ENCODE results near the gene SLC7A9. TPM values are rescaled to one million over a fixed set of nuclear protein-coding genes. Genes with fewer than 3 reads are reported as not detected.

Gene SLC7A9
- total RNA-seq, 1 experiment from 2014 or later: 0.11 TPM

- ATAC-seq: no peak
- POLR2A ChIA-PET: no interaction called here
- no peaks in the 10 kb centered on the region for H3K27me3 Mint-ChIP-seq (ENCODE audit: low read depth)
- no peak overlapping the region for H3K27ac Mint-ChIP-seq
- peaks cover 13% of the 10 kb centered on the region for H3K4me1 Mint-ChIP-seq
- CTCF ChIA-PET: interaction anchor here (0.5 to 0.7 kb wide), 2 partner anchors 13 to 19 kb away, joined by 3 to 5 read pairs; no protein-coding TSS in a partner anchor
- no peak for DNase-seq (ENCODE audit: low spot score)
- TF ChIP-seq RORB (CRISPR knock-in tag; IDR thresholded peaks at IDR 0.05): no peak
- TF ChIP-seq ZNF512 (CRISPR knock-in tag; IDR thresholded peaks at IDR 0.05; ENCODE audit: borderline replicate concordance): no peak
- TF ChIP-seq PREB (CRISPR knock-in tag; IDR thresholded peaks at IDR 0.05; ENCODE audit: borderline replicate concordance): no peak
- TF ChIP-seq ATF1 (CRISPR knock-in tag; IDR thresholded peaks at IDR 0.05): no peak
- TF ChIP-seq NR2C2 (CRISPR knock-in tag; IDR thresholded peaks at IDR 0.05): no peak
- no peak for TF ChIP-seq FOXP1 (CRISPR knock-in tag; IDR thresholded peaks at IDR 0.05; ENCODE audit: borderline replicate concordance)
- TF ChIP-seq SMAD3 (CRISPR knock-in tag; IDR thresholded peaks at IDR 0.05; ENCODE audit: borderline replicate concordance): no peak
- no peak for TF ChIP-seq STAT6 (CRISPR knock-in tag; conservative IDR thresholded peaks at IDR 0.05; ENCODE audit: low read depth)
- no peaks in the 10 kb centered on the region for H3K9me3 Mint-ChIP-seq
- H3K4me3 Mint-ChIP-seq: no peak overlapping the region
- no peaks in the 10 kb centered on the region for H3K36me3 Mint-ChIP-seq
These were observed 69.4 kb downstream of the SLC7A9 start for GRCh38 chr19:32800191-32800590.

- TF ChIP-seq ZNF425 (CRISPR knock-in tag; conservative IDR thresholded peaks at IDR 0.05): no peak
- no peak for TF ChIP-seq FOXP1 (CRISPR knock-in tag; IDR thresholded peaks at IDR 0.05; ENCODE audit: borderline replicate concordance)
- no peak for TF ChIP-seq ZNF532 (CRISPR knock-in tag; IDR thresholded peaks at IDR 0.05; ENCODE audit: borderline replicate concordance)
- TF ChIP-seq E2F4 (CRISPR knock-in tag; IDR thresholded peaks at IDR 0.05; ENCODE audit: borderline replicate concordance, low read depth): no peak
- TF ChIP-seq SMAD4 (CRISPR knock-in tag; IDR thresholded peaks at IDR 0.05): no peak
- TF ChIP-seq ZNF232 (CRISPR knock-in tag; IDR thresholded peaks at IDR 0.05): no peak
- no peak for TF ChIP-seq ETV6 (CRISPR knock-in tag; IDR thresholded peaks at IDR 0.05)
- no peak for TF ChIP-seq TCF7 (CRISPR knock-in tag; IDR thresholded peaks at IDR 0.05; ENCODE audit: low read depth)
- TF ChIP-seq CBFB (CRISPR knock-in tag; IDR thresholded peaks at IDR 0.05; ENCODE audit: low read depth): no peak
- no peak for TF ChIP-seq AFF4 (CRISPR knock-in tag; IDR thresholded peaks at IDR 0.05; ENCODE audit: borderline replicate concordance)
- H3K4me3 Mint-ChIP-seq: no peak overlapping the region
- no peaks in the 10 kb centered on the region for H3K27me3 Mint-ChIP-seq (ENCODE audit: low read depth)
- DNase-seq (ENCODE audit: low spot score): no peak
- H3K36me3 Mint-ChIP-seq: no peaks in the 10 kb centered on the region
- no peak for ATAC-seq
- ChIA-PET POLR2A (no interaction called here), CTCF (no interaction called here)
- H3K27ac Mint-ChIP-seq: no peak overlapping the region
- peaks cover 6% of the 10 kb centered on the region for H3K4me1 Mint-ChIP-seq
- H3K9me3 Mint-ChIP-seq: no peaks in the 10 kb centered on the region
These were observed 71.4 kb downstream of the SLC7A9 start for GRCh38 chr19:32798201-32798600.

All from WTC11 (cell line).